Measurements from ENCODE around the gene INTS1. TPM values are rescaled to one million over a fixed set of nuclear protein-coding genes. Genes with fewer than 3 reads are reported as not detected.

INTS1 gene
- total RNA-seq, 2 experiments from 2014 or later, result 105 to 112 TPM

- ChIA-PET CTCF (no interaction called here), POLR2A (no interaction called here)
- DNase-seq (no peak), ATAC-seq (no peak)
- no peaks in the 10 kb centered on the region for H3K9me3 Mint-ChIP-seq (ENCODE audit: insufficient read depth)
- H3K36me3 Mint-ChIP-seq (ENCODE audit: low read depth), result peaks cover 22% of the 10 kb centered on the region
- no peaks in the 10 kb centered on the region for H3K4me1 Mint-ChIP-seq (ENCODE audit: low read depth)
- H3K4me3 Mint-ChIP-seq, result no peak overlapping the region
- no peak overlapping the region for H3K27ac Mint-ChIP-seq
- H3K27me3 Mint-ChIP-seq (ENCODE audit: low read depth), result no peaks in the 10 kb centered on the region
Observed at GRCh38 chr7:1494866-1495563, 9.2 kb downstream of the INTS1 start.

- no peaks in the 10 kb centered on the region for H3K4me1 Mint-ChIP-seq (ENCODE audit: low read depth)
- H3K27ac Mint-ChIP-seq, result no peak overlapping the region
- no peak for ATAC-seq
- CTCF ChIA-PET, result interaction anchor here (1.4 kb wide), 1 partner anchor 20 kb away, joined by 3 read pairs; no protein-coding TSS in a partner anchor
- POLR2A ChIA-PET, result no interaction called here
- no peak for DNase-seq
- no peak overlapping the region for H3K4me3 Mint-ChIP-seq
- H3K27me3 Mint-ChIP-seq (ENCODE audit: low read depth), result no peaks in the 10 kb centered on the region
- H3K9me3 Mint-ChIP-seq (ENCODE audit: insufficient read depth), result no peaks in the 10 kb centered on the region
- H3K36me3 Mint-ChIP-seq (ENCODE audit: low read depth), result peaks cover 23% of the 10 kb centered on the region
Observed at GRCh38 chr7:1494447-1494846, 9.7 kb downstream of the INTS1 start.

- ATAC-seq (no peak), DNase-seq (no peak)
- CTCF ChIA-PET, result interaction anchor here (1.4 kb wide), 1 partner anchor 19 kb away, joined by 3 read pairs; no protein-coding TSS in a partner anchor
- POLR2A ChIA-PET, result no interaction called here
- Mint-ChIP-seq H3K4me3 (no peak overlapping the region), H3K9me3 (ENCODE audit: insufficient read depth) (no peaks in the 10 kb centered on the region), H3K27ac (no peak overlapping the region), H3K4me1 (ENCODE audit: low read depth) (no peaks in the 10 kb centered on the region), H3K36me3 (ENCODE audit: low read depth) (peaks cover 27% of the 10 kb centered on the region), H3K27me3 (ENCODE audit: low read depth) (no peaks in the 10 kb centered on the region)
Observed at GRCh38 chr7:1493571-1493970, 10.6 kb downstream of the INTS1 start.

- ChIA-PET CTCF (interaction anchor here (1.4 to 2.1 kb wide), 2 partner anchors 19 to 61 kb away, joined by 3 to 5 read pairs; no protein-coding TSS in a partner anchor), POLR2A (no interaction called here)
- ATAC-seq (no peak), DNase-seq (no peak)
- no peaks in the 10 kb centered on the region for H3K9me3 Mint-ChIP-seq (ENCODE audit: insufficient read depth)
- H3K4me3 Mint-ChIP-seq, result no peak overlapping the region
- H3K4me1 Mint-ChIP-seq (ENCODE audit: low read depth), result no peaks in the 10 kb centered on the region
- H3K27me3 Mint-ChIP-seq (ENCODE audit: low read depth), result no peaks in the 10 kb centered on the region
- no peak overlapping the region for H3K27ac Mint-ChIP-seq
- peaks cover 31% of the 10 kb centered on the region for H3K36me3 Mint-ChIP-seq (ENCODE audit: low read depth)
Observed at GRCh38 chr7:1493129-1493528, 11.1 kb downstream of the INTS1 start.

GRCh38 chr7:1492640-1493039 is 11.5 kb downstream of the INTS1 start:
- DNase-seq, result no peak
- Mint-ChIP-seq H3K4me1 (ENCODE audit: low read depth) (no peaks in the 10 kb centered on the region), H3K36me3 (ENCODE audit: low read depth) (peaks cover 31% of the 10 kb centered on the region), H3K27me3 (ENCODE audit: low read depth) (no peaks in the 10 kb centered on the region), H3K27ac (no peak overlapping the region), H3K4me3 (no peak overlapping the region), H3K9me3 (ENCODE audit: insufficient read depth) (no peaks in the 10 kb centered on the region)
- POLR2A ChIA-PET, result no interaction called here
- ATAC-seq, result no peak
- CTCF ChIA-PET, result interaction anchor here (2.1 kb wide), 1 partner anchor 60 kb away, joined by 5 read pairs; no protein-coding TSS in a partner anchor

- H3K27me3 Mint-ChIP-seq (ENCODE audit: low read depth), result no peaks in the 10 kb centered on the region
- H3K4me3 Mint-ChIP-seq, result no peak overlapping the region
- CTCF ChIA-PET, result interaction anchor here (2.1 kb wide), 1 partner anchor 60 kb away, joined by 5 read pairs; no protein-coding TSS in a partner anchor
- peaks cover 28% of the 10 kb centered on the region for H3K36me3 Mint-ChIP-seq (ENCODE audit: low read depth)
- H3K9me3 Mint-ChIP-seq (ENCODE audit: insufficient read depth), result no peaks in the 10 kb centered on the region
- no peak overlapping the region for H3K27ac Mint-ChIP-seq
- POLR2A ChIA-PET, result no interaction called here
- H3K4me1 Mint-ChIP-seq (ENCODE audit: low read depth), result no peaks in the 10 kb centered on the region
- ATAC-seq (no peak), DNase-seq (no peak)
Observed at GRCh38 chr7:1492221-1492620, 12.0 kb downstream of the INTS1 start.

GRCh38 chr7:1490837-1491236 is 13.4 kb downstream of the INTS1 start:
- H3K36me3 Mint-ChIP-seq (ENCODE audit: low read depth), result peaks cover 26% of the 10 kb centered on the region
- POLR2A ChIA-PET, result no interaction called here
- H3K9me3 Mint-ChIP-seq (ENCODE audit: insufficient read depth), result no peaks in the 10 kb centered on the region
- no peak overlapping the region for H3K27ac Mint-ChIP-seq
- CTCF ChIA-PET, result no interaction called here
- H3K4me3 Mint-ChIP-seq, result no peak overlapping the region
- DNase-seq, result no peak
- no peak for ATAC-seq
- H3K27me3 Mint-ChIP-seq (ENCODE audit: low read depth), result no peaks in the 10 kb centered on the region
- H3K4me1 Mint-ChIP-seq (ENCODE audit: low read depth), result no peaks in the 10 kb centered on the region

- CTCF ChIA-PET, result no interaction called here
- Mint-ChIP-seq H3K9me3 (ENCODE audit: insufficient read depth) (no peaks in the 10 kb centered on the region), H3K27ac (no peak overlapping the region), H3K4me3 (no peak overlapping the region), H3K4me1 (ENCODE audit: low read depth) (no peaks in the 10 kb centered on the region), H3K36me3 (ENCODE audit: low read depth) (peaks cover 27% of the 10 kb centered on the region), H3K27me3 (ENCODE audit: low read depth) (no peaks in the 10 kb centered on the region)
- POLR2A ChIA-PET, result interaction anchor here (0.6 kb wide), 1 partner anchor 13 kb away, joined by 3 read pairs; no protein-coding TSS in a partner anchor
- DNase-seq (no peak), ATAC-seq (no peak)
Observed at GRCh38 chr7:1489336-1489735, 14.9 kb downstream of the INTS1 start.

- Mint-ChIP-seq H3K4me3 (no peak overlapping the region), H3K4me1 (ENCODE audit: low read depth) (no peaks in the 10 kb centered on the region), H3K9me3 (ENCODE audit: insufficient read depth) (no peaks in the 10 kb centered on the region), H3K27me3 (ENCODE audit: low read depth) (no peaks in the 10 kb centered on the region), H3K36me3 (ENCODE audit: low read depth) (peaks cover 28% of the 10 kb centered on the region), H3K27ac (no peak overlapping the region)
- ATAC-seq, result no peak
- DNase-seq, result no peak
- CTCF ChIA-PET, result interaction anchor here (1.2 kb wide), 1 partner anchor 14 kb away, joined by 5 read pairs; no protein-coding TSS in a partner anchor
- POLR2A ChIA-PET, result no interaction called here
Observed at GRCh38 chr7:1488016-1488415, 16.2 kb downstream of the INTS1 start.

GRCh38 chr7:1487466-1487865 is 16.7 kb downstream of the INTS1 start:
- no peak overlapping the region for H3K4me3 Mint-ChIP-seq
- H3K36me3 Mint-ChIP-seq (ENCODE audit: low read depth), result peaks cover 27% of the 10 kb centered on the region
- H3K9me3 Mint-ChIP-seq (ENCODE audit: insufficient read depth), result no peaks in the 10 kb centered on the region
- POLR2A ChIA-PET, result no interaction called here
- H3K4me1 Mint-ChIP-seq (ENCODE audit: low read depth), result no peaks in the 10 kb centered on the region
- no peaks in the 10 kb centered on the region for H3K27me3 Mint-ChIP-seq (ENCODE audit: low read depth)
- DNase-seq, result no peak
- no peak for ATAC-seq
- CTCF ChIA-PET, result no interaction called here
- no peak overlapping the region for H3K27ac Mint-ChIP-seq

GRCh38 chr7:1486571-1486970 is 17.6 kb downstream of the INTS1 start:
- ChIA-PET CTCF (no interaction called here), POLR2A (no interaction called here)
- H3K4me1 Mint-ChIP-seq (ENCODE audit: low read depth), result no peaks in the 10 kb centered on the region
- DNase-seq (no peak), ATAC-seq (no peak)
- no peak overlapping the region for H3K4me3 Mint-ChIP-seq
- H3K27me3 Mint-ChIP-seq (ENCODE audit: low read depth), result no peaks in the 10 kb centered on the region
- no peak overlapping the region for H3K27ac Mint-ChIP-seq
- H3K36me3 Mint-ChIP-seq (ENCODE audit: low read depth), result peaks cover 25% of the 10 kb centered on the region
- no peaks in the 10 kb centered on the region for H3K9me3 Mint-ChIP-seq (ENCODE audit: insufficient read depth)

- ATAC-seq, result no peak
- DNase-seq, result no peak
Observed at GRCh38 chr7:1485156-1485555, 19.0 kb downstream of the INTS1 start.

More at GRCh38 chr7:1485156-1485555, 19.0 kb downstream of the INTS1 start:
- no peak overlapping the region for H3K4me3 Mint-ChIP-seq
- no peaks in the 10 kb centered on the region for H3K9me3 Mint-ChIP-seq (ENCODE audit: insufficient read depth)
- no peaks in the 10 kb centered on the region for H3K4me1 Mint-ChIP-seq (ENCODE audit: low read depth)
- H3K27me3 Mint-ChIP-seq (ENCODE audit: low read depth), result no peaks in the 10 kb centered on the region
- POLR2A ChIA-PET, result interaction anchor here (1.1 kb wide), 1 partner anchor 11 kb away, joined by 3 read pairs; no protein-coding TSS in a partner anchor
- H3K36me3 Mint-ChIP-seq (ENCODE audit: low read depth), result peaks cover 20% of the 10 kb centered on the region
- CTCF ChIA-PET, result no interaction called here
- no peak overlapping the region for H3K27ac Mint-ChIP-seq

All from activated CD8-positive, alpha-beta T cell treated with anti-CD3 and anti-CD28 coated beads, Interleukin-2, amount 10 ng/mL, durations not matched to agents 7 days and 5 days (primary cell).